ENCODE measurements around the gene MUL1. TPM values are rescaled to one million over a fixed set of nuclear protein-coding genes. Genes with fewer than 3 reads are reported as not detected.

Gene MUL1
- 23.7 and 24.4 TPM in 2 replicates for total RNA-seq (ENCODE audit: low replicate concordance)

- peak; percentile 92 for DNase-seq (ENCODE audit: low read depth)
- H3K4me3 ChIP-seq (ENCODE audit: low read depth, low read length): peak within 1 kb of the TSS; percentile 94
- no peak for TF ChIP-seq CTCF (IDR thresholded peaks at IDR 0.05; ENCODE audit: insufficient read depth, low read length)
Measured at GRCh38 chr1:20507564-20508410, at the start of gene MUL1. Gene MUL1 (minus strand): TSS chr1:20508151. CDS start chr1:20508024, 127 bp downstream.

GRCh38 chr1:20555758-20556120, 47.8 kb upstream of the MUL1 start:
- no peak for TF ChIP-seq CTCF (IDR thresholded peaks at IDR 0.05; ENCODE audit: insufficient read depth, low read length)
- no peak overlapping the region for H3K4me3 ChIP-seq (ENCODE audit: low read depth, low read length)
- no peak for DNase-seq (ENCODE audit: low read depth)

- no peak overlapping the region for H3K4me3 ChIP-seq (ENCODE audit: low read depth, low read length)
- TF ChIP-seq CTCF (IDR thresholded peaks at IDR 0.05; ENCODE audit: insufficient read depth, low read length): no peak
- peak; percentile 68 for DNase-seq (ENCODE audit: low read depth)
Measured at GRCh38 chr1:20555025-20555757, 47.2 kb upstream of the MUL1 start.

GRCh38 chr1:20552728-20553445, 44.9 kb upstream of the MUL1 start:
- peak overlapping the region; percentile 31 for H3K4me3 ChIP-seq (ENCODE audit: low read depth, low read length)
- TF ChIP-seq CTCF (IDR thresholded peaks at IDR 0.05; ENCODE audit: insufficient read depth, low read length): no peak
- peak; percentile 14 for DNase-seq (ENCODE audit: low read depth)

GRCh38 chr1:20551945-20552727, 44.2 kb upstream of the MUL1 start, which contains the start of gene FAM43B:
Gene FAM43B (plus strand): TSS chr1:20552573. CDS start chr1:20552974, 401 bp downstream.
- no peak for TF ChIP-seq CTCF (IDR thresholded peaks at IDR 0.05; ENCODE audit: insufficient read depth, low read length)
- H3K4me3 ChIP-seq (ENCODE audit: low read depth, low read length): peak within 1 kb of the TSS; percentile 31
- peak; percentile 10 for DNase-seq (ENCODE audit: low read depth)

GRCh38 chr1:20551161-20551560, 43.2 kb upstream of the MUL1 start:
- no peak for TF ChIP-seq CTCF (IDR thresholded peaks at IDR 0.05; ENCODE audit: insufficient read depth, low read length)
- no peak overlapping the region for H3K4me3 ChIP-seq (ENCODE audit: low read depth, low read length)
- no peak for DNase-seq (ENCODE audit: low read depth)
